AG08395 (cell line): ENCODE measurements around the gene CEP63.
"Not testable (repeated sequence)": the region's sequence is repeated elsewhere in the genome, so short reads cannot be mapped to it uniquely, and the experiment has no call there.

Experiments
- DNase-seq: peaks from one replicate; pipeline ENCODE4 v3.0.0; 2012; ENCODE audit warnings: mixed read lengths, low spot score

Gene CEP63

GRCh38 chr3:134516905-134517304 lies 31.0 kb downstream of the CEP63 start:
- DNase-seq = peak; percentile 6

DNA sequence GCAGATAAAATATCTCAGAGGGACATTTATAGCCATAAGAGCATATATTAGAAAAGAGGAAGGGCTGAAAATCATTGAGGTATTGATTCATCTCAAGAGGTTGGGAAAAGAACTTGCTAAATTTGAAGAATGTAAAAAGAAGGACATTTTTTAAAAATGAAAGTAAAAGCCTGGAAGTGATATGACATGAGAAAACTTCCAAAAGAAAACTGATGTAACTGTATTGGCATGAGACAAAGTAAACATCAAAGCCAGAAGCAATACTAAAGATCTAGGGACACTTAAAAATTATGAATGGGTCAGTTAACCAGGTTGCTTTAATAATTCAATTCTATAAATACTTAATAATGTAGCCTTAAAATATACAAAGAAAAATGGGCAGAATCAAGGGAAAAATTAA lies 31.9 kb downstream of the CEP63 start:
- DNase-seq = peak; percentile 11

GRCh38 chr3:134522541-134522940 lies 36.7 kb downstream of the CEP63 start:
- DNase-seq = no peak

DNA sequence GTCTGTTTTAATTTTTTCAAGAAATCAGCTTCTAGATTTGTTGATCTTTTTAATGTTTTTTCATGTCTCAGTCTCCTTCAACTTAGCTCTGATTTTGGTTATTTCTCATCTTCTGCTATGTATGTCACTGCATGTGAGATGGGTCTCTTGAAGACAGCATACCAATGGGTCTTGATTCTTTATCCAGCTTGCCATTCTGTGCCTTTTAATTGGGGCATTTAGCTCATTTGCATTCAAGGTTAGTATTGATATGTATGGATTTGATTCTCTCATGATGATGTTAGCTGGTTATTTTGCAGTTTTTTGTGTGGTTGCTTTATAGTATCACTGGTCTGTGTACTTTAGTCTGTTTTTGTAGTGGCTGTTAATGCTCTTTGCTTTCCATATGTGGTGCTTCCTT lies 39.4 kb downstream of the CEP63 start:
- DNase-seq = no peak

GRCh38 chr3:134526319-134526718 lies 40.5 kb downstream of the CEP63 start:
- no peak for DNase-seq

DNA sequence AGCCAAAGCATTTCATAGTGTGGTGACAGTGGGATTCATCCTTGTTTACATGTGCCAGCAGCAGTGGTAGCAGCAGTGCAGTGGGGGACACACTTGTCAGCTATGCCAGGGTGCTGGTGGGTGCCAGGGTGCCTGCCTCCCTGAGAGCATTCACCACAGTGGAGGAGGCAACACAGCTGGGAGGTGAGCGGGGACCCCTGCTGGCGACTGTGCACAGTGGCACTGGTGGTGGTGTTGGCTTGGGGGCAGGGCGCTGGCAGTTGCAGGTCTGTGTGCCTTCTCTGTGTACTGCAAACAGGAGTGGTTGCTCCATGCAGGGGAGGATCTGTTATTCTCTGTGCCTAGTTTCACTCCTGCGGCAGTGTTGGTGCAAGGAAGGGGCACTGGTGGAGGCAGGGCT lies 41.2 kb downstream of the CEP63 start:
- DNase-seq = no peak

DNA sequence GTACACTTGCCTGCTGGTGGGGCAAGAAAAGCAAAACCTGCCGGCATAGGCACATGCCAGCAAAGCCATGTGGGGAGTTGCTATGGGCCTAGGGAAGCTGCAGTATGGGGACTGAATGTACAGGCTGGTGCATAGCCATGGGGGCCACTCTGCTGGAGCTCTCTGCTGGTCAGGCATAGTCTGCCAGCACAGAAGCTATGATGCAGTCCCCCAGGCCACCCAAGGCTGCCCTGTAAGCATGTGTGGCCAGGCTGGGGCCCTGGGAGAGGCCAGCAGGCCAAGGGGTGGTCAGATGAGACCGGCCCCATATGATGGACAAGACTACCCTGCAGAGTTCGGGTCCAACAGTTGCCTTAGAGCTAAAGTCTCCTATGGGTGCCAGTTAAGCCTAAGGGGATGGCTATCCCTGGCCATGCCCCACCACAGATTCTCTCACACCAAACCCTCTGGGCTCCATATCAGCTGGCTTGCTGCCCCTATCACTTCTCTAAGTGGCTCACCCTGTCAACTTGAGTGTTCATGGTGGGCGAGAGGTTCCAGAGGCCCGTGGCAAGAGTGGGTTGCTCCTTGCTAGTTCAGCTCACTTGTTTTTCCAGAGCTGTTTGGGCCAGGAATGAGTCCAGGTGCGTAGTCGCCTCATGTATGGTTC lies 41.8 kb downstream of the CEP63 start:
- no peak for DNase-seq

DNA sequence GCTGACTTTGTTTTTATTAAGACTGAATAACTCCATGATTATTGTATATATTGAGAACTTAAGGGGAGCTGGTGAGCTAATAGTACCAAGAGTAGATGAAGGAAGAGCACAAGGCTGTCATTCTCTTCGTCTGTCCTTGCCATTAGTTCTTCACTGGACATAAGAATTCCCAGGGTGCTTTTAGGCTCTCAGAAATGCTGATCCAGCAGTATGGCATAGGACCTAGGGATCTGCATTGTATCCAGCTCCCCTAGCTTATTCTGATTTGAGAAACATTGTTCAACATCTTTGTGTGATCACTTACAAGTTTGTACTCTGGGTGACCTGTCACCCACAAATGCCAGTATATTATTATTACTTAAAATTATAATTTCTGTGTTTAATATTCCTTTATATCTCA lies 47.6 kb downstream of the CEP63 start:
- DNase-seq = no peak

- no peak for DNase-seq
Measured at GRCh38 chr3:134535186-134535970, 49.5 kb downstream of the CEP63 start.

- DNase-seq = no peak
Measured at GRCh38 chr3:134536781-134537180, 50.9 kb downstream of the CEP63 start.

DNA sequence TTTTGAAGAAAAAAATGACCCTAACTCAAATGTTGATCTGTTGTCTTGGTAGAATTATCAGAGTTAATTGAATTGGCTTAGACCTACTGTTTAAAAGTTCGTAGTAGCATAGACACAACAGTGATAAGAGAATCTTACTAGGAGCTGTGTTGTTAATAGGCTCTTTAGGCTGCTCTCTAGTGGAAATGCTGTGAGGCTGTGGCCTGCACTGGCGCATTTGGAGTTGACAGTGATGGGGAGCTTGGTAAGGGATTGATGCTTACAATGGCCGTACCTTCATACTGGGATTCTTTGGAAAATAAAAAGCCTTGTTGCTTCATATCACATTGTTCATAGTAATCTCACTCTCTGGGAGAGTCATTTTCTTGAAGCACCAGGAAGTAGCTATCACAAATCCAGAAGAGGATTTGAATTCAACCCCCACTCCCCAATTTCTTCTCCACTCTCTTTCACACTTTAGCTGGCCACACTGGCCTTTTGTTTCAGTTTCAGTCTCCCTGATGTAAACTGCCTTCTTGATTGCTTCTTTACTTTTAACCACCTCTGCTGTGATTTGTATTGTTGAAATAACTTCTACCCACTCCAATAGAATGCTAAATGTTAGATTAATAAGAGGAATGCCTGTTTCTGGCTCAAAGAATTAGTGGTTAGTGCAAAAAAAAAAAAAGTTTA lies 56.6 kb downstream of the CEP63 start:
- no peak for DNase-seq

DNA sequence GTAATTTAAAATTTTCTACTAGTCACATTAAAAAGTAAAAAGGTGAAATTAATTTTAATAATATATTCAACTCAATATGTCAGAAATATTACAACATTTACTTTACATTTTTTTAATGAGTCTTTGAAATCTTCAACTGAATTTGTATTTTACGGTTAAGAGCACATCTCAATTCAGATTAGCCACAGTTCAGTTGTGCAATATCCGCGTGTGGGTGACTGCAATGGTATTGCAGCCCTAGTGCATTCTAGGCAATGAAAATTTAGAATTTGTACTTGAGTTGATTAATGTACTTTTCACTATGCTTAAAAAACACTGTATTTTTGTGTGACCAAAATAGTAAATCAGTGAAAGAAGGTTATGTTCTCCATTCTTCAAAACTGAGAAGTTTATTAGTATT lies 57.3 kb downstream of the CEP63 start:
- no peak for DNase-seq

GRCh38 chr3:134544316-134544715 lies 58.5 kb downstream of the CEP63 start:
- no peak for DNase-seq

GRCh38 chr3:134544783-134545182 lies 58.9 kb downstream of the CEP63 start:
- DNase-seq = not testable (repeated sequence)

GRCh38 chr3:134545818-134546217 lies 60.0 kb downstream of the CEP63 start:
- no peak for DNase-seq

- DNase-seq = no peak
Measured at GRCh38 chr3:134552784-134553183, 66.9 kb downstream of the CEP63 start.

DNA sequence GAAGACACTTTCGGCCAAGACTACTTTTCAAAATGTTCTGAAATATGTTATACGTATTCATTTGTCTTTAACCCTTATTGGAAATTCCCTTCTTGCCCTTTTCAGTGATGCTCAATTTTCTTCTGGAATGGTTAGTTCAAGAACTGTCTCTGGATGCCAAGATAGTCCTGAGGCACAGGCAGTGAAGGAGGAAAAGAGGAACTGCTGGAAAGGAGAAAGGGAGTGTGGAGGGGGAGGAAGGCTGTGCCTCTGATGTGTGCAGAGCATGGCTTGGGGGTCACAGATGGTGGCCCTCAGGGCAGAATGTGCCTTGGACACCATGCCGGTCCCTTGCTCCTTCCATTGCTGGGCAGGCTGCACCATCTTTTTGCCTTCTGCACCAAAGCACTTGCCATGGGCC lies 73.7 kb downstream of the CEP63 start:
- DNase-seq = no peak

GRCh38 chr3:134562055-134562454 lies 76.2 kb downstream of the CEP63 start:
- DNase-seq = no peak

- no peak for DNase-seq
Measured at GRCh38 chr3:134563601-134564000, 77.7 kb downstream of the CEP63 start.

GRCh38 chr3:134564991-134565390 lies 79.1 kb downstream of the CEP63 start:
- no peak for DNase-seq

DNA sequence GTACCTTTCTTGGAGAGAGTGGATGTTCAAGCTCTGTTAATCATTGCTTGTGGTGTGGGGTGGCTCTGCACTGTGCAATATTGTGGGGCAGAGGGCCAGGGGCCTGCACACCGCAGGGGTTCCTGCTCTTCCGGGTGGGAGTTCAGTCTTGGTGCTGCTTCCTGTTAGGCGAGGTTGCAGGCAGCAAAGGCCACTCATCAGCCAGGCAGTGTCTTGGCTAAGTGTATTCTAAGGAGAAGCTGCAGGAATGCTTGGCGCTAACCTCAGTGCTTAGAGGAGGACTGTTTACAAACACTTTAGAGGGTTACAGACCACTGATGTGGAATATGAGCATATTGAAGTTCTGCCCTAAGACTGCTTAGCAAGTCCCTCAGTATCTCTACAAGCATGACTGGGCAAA lies 81.7 kb downstream of the CEP63 start:
- DNase-seq = no peak

- no peak for DNase-seq
Measured at GRCh38 chr3:134568790-134569189, 82.9 kb downstream of the CEP63 start.

DNA sequence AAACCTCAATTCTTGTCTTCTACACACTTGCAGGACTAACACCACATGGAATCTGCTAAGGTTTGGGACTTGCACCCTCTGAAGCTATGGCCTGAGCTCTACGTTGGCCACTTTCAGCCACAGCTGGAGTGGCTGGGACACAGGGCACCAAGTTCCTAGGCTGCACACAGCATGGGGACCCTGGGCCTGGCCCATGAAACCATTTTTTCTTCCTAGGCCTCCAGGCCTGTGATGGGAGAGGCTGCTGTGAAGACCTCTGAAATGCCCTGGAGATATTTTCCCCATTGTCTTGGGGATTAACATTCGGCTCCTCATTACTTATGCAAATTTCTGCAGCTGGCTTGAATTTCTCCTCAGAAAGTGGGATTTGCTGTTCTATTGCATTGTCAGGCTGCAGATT lies 84.0 kb downstream of the CEP63 start:
- DNase-seq = not testable (repeated sequence)
